Liver (tissue), 3 donors: ENCODE data around the gene ANGPT4.

Experiments
- HNF4G ChIP-seq: IDR thresholded peaks from 2 replicates; pipeline ENCODE4 v1.6.1; 2016; ENCODE audit warnings: antibody characterized with exemption
- TAF1 ChIP-seq: conservative IDR thresholded peaks from 2 replicates; pipeline ENCODE4 v1.6.1; 2016; ENCODE audit warnings: antibody characterized with exemption, mild to moderate bottlenecking
- YY1 ChIP-seq: IDR thresholded peaks from 2 replicates; pipeline ENCODE4 v1.6.1; 2016; ENCODE audit warnings: antibody characterized with exemption, mild to moderate bottlenecking
- TF ChIP-seq, protein P1 (sequence below): IDR thresholded peaks from 2 replicates; pipeline ENCODE4 v1.6.1; 2016; ENCODE audit warnings: antibody characterized with exemption, mild to moderate bottlenecking
- TF ChIP-seq, protein P2 (sequence below): fragments of 150-350 bp; IDR thresholded peaks from 2 replicates; pipeline ENCODE4 v1.5.1; 2017; ENCODE audit warnings: improper control_type of control experiment, low read depth, low read length; ENCODE audit not compliant: missing input control
- TF ChIP-seq, protein P3 (sequence below): IDR thresholded peaks from 2 replicates; pipeline ENCODE4 v1.6.1; 2016; ENCODE audit warnings: antibody characterized with exemption
- donor health status: healthy.
- donor health status: healthy.

DNA sequence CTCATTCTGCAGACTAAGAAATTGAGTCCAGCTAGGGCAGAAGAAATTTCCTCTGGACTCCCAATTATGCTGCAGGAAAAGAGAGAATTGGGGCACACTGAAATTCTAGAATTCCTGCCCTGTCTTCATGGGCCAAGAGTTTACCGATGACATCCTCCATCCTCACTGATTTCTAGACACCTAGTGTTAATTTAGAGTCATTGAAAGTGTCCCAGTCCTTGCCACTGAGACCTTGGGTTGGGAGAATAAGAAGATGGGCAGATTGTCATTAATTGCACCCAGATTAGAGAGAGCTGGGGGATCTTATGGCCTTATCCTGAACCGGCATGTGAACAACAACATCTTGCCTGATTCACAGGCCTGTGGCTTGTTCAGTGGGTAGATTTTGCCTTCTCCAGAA, 29.0 kb downstream of the ANGPT4 start:
- TF ChIP-seq TAF1 (no peak), YY1 (no peak), HNF4G (no peak)
- TF ChIP-seq, protein P1, sequence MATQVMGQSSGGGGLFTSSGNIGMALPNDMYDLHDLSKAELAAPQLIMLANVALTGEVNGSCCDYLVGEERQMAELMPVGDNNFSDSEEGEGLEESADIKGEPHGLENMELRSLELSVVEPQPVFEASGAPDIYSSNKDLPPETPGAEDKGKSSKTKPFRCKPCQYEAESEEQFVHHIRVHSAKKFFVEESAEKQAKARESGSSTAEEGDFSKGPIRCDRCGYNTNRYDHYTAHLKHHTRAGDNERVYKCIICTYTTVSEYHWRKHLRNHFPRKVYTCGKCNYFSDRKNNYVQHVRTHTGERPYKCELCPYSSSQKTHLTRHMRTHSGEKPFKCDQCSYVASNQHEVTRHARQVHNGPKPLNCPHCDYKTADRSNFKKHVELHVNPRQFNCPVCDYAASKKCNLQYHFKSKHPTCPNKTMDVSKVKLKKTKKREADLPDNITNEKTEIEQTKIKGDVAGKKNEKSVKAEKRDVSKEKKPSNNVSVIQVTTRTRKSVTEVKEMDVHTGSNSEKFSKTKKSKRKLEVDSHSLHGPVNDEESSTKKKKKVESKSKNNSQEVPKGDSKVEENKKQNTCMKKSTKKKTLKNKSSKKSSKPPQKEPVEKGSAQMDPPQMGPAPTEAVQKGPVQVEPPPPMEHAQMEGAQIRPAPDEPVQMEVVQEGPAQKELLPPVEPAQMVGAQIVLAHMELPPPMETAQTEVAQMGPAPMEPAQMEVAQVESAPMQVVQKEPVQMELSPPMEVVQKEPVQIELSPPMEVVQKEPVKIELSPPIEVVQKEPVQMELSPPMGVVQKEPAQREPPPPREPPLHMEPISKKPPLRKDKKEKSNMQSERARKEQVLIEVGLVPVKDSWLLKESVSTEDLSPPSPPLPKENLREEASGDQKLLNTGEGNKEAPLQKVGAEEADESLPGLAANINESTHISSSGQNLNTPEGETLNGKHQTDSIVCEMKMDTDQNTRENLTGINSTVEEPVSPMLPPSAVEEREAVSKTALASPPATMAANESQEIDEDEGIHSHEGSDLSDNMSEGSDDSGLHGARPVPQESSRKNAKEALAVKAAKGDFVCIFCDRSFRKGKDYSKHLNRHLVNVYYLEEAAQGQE, result no peak
- TF ChIP-seq, protein P2, sequence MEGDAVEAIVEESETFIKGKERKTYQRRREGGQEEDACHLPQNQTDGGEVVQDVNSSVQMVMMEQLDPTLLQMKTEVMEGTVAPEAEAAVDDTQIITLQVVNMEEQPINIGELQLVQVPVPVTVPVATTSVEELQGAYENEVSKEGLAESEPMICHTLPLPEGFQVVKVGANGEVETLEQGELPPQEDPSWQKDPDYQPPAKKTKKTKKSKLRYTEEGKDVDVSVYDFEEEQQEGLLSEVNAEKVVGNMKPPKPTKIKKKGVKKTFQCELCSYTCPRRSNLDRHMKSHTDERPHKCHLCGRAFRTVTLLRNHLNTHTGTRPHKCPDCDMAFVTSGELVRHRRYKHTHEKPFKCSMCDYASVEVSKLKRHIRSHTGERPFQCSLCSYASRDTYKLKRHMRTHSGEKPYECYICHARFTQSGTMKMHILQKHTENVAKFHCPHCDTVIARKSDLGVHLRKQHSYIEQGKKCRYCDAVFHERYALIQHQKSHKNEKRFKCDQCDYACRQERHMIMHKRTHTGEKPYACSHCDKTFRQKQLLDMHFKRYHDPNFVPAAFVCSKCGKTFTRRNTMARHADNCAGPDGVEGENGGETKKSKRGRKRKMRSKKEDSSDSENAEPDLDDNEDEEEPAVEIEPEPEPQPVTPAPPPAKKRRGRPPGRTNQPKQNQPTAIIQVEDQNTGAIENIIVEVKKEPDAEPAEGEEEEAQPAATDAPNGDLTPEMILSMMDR, result no peak
- TF ChIP-seq, protein P3, sequence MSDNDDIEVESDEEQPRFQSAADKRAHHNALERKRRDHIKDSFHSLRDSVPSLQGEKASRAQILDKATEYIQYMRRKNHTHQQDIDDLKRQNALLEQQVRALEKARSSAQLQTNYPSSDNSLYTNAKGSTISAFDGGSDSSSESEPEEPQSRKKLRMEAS, result no peak
